Central memory CD8-positive, alpha-beta T cell (primary cell): Measurements from ENCODE around the gene DZIP1.
"Not testable (repeated sequence)": the region's sequence is repeated elsewhere in the genome, so short reads cannot be mapped to it uniquely, and the experiment has no call there.

Experiments
- ATAC-seq: fragments of 150-1000 bp; cut with Tn5 transposase; replicated peaks from 2 replicates; pipeline ENCODE4 v1.10.0; 2022; ENCODE audit warnings: mild to moderate bottlenecking, moderate FRiP score, moderate number of reproducible peaks; ENCODE audit not compliant: poor library complexity, severe bottlenecking; ENCODE audit errors: extremely low read depth
- DNase-seq, 2 donors: peaks; one replicate each; pipeline ENCODE4 v3.0.0; 2021; ENCODE audit warnings: low spot score in 2 of 2
- H3K27ac Mint-ChIP-seq: one replicate; pipeline ENCODE4 v1.8.0; 2022; ENCODE audit warnings: low read depth, mild to moderate bottlenecking, moderate library complexity, mixed read lengths
- H3K27me3 Mint-ChIP-seq: one replicate; pipeline ENCODE4 v1.8.0; 2022; ENCODE audit warnings: mixed read lengths
- H3K36me3 Mint-ChIP-seq: one replicate; pipeline ENCODE4 v1.8.0; 2022; ENCODE audit warnings: mild to moderate bottlenecking, moderate library complexity, mixed read lengths; ENCODE audit not compliant: insufficient read depth
- H3K4me1 Mint-ChIP-seq: one replicate; pipeline ENCODE4 v1.8.0; 2022; ENCODE audit warnings: mixed read lengths
- H3K4me3 Mint-ChIP-seq: one replicate; pipeline ENCODE4 v1.8.0; 2022; ENCODE audit warnings: mild to moderate bottlenecking, moderate library complexity, mixed read lengths
- H3K9me3 Mint-ChIP-seq: one replicate; pipeline ENCODE4 v1.8.0; 2022; ENCODE audit warnings: mixed read lengths

Gene DZIP1

DNA sequence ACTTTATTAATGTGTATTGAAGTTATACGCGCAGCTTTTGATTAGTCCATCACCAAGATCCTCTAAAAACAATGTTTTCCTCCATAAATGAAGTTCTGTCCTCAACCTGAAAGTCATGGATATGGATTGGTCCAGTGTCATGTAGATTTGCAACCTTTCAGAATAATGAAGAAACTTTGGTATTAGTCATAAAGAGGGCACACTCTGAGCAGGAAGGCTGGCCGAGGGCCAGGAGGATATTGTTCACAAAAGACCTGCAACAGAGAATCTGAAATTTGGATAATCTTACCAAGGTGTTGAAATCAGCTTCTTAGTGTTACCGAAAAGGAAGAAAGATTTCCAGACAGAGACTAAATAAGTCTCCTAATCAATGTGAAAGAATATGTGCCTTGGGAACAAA lies 71.3 kb downstream of the DZIP1 start:
- H3K4me1 Mint-ChIP-seq: no peaks in the 10 kb centered on the region
- H3K9me3 Mint-ChIP-seq: no peaks in the 10 kb centered on the region
- DNase-seq (no peak), ATAC-seq (no peak)
- H3K36me3 Mint-ChIP-seq: no peaks in the 10 kb centered on the region
- H3K27me3 Mint-ChIP-seq: peaks cover 71% of the 10 kb centered on the region
- H3K4me3 Mint-ChIP-seq: no peak overlapping the region
- no peak overlapping the region for H3K27ac Mint-ChIP-seq

GRCh38 chr13:95571941-95572340 lies 72.6 kb downstream of the DZIP1 start:
- Mint-ChIP-seq H3K9me3 (no peaks in the 10 kb centered on the region), H3K4me3 (no peak overlapping the region), H3K27ac (no peak overlapping the region), H3K36me3 (no peaks in the 10 kb centered on the region), H3K27me3 (peaks cover 78% of the 10 kb centered on the region), H3K4me1 (no peaks in the 10 kb centered on the region)
- DNase-seq (no peak), ATAC-seq (no peak)

DNA sequence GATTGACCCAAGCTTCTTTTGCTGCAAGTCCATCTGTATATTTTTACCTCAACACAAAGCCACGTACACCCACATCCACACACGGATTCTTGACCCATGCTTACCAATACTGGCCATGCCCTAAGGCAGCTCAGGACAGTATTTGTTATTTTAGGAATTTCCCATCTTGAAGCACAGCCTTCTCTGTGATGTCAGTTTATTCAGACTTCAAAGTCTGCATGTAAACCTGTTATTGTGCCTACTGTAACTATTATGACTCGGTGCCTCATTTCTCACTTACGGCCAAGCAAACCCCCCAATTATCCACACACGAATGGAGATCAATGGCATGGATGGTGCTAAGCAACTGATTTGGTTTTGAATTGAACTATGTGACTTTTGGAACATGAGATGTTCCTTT lies 74.5 kb downstream of the DZIP1 start:
- peaks cover 75% of the 10 kb centered on the region for H3K27me3 Mint-ChIP-seq
- no peaks in the 10 kb centered on the region for H3K36me3 Mint-ChIP-seq
- DNase-seq (no peak), ATAC-seq (no peak)
- no peaks in the 10 kb centered on the region for H3K9me3 Mint-ChIP-seq
- H3K4me1 Mint-ChIP-seq: no peaks in the 10 kb centered on the region
- no peak overlapping the region for H3K4me3 Mint-ChIP-seq
- no peak overlapping the region for H3K27ac Mint-ChIP-seq

DNA sequence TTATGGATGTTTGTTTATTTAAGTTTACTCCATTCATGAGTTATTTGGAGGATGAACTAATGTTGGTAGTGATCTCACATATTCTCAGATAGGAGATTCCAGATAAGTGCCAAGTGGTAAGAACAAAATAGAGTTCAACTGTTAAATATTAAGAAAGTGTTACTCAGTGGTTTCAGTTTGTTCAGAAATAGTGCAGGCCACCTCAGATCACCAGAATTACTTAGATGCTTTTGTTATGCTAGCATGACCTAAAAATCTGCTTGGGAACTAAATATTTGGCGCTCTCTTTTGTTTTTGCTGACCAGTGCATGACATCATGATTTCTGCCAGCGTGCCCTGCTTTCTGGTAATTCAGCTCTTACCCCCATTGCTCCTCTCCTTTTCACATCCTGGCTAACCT lies 76.4 kb downstream of the DZIP1 start:
- DNase-seq: no peak
- Mint-ChIP-seq H3K36me3 (peaks cover 2% of the 10 kb centered on the region), H3K4me3 (no peak overlapping the region), H3K27ac (no peak overlapping the region), H3K4me1 (no peaks in the 10 kb centered on the region), H3K9me3 (no peaks in the 10 kb centered on the region), H3K27me3 (peaks cover 83% of the 10 kb centered on the region)
- ATAC-seq: no peak

GRCh38 chr13:95565758-95566157 lies 78.7 kb downstream of the DZIP1 start:
- not testable (repeated sequence) for H3K36me3 Mint-ChIP-seq, H3K4me1 Mint-ChIP-seq, ATAC-seq, H3K4me3 Mint-ChIP-seq, H3K27ac Mint-ChIP-seq, H3K9me3 Mint-ChIP-seq, DNase-seq
- H3K27me3 Mint-ChIP-seq: peaks cover 72% of the 10 kb centered on the region

DNA sequence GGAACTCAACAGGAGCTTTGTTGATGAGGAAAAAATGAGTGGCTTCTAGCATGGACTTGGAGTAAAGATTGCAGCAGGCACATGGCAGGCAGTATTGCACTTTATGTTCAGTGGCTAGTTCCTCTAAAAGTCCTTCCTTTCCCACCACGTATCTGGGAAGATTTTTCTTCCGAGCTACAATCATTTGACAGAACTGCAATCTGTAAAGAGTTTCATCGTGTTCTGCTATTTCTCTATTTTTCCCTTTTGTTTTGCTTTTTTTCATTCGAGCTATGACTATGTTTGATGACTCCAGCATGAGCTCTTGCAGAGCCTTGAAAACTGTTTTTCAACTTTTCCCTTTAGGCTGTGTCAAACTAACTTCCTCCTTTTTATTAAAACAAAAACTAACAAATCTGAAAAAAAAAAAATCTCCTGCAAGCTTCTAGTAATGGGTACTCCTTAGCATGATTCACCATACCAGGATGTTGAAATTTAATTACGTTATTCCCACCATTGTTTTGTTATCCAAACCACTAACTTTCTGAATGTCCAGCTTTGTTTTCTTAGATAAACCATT lies 79.7 kb downstream of the DZIP1 start:
- Mint-ChIP-seq H3K27ac (no peak overlapping the region), H3K27me3 (peaks cover 72% of the 10 kb centered on the region), H3K9me3 (no peaks in the 10 kb centered on the region), H3K36me3 (peaks cover 2% of the 10 kb centered on the region), H3K4me3 (no peak overlapping the region), H3K4me1 (peaks cover 5% of the 10 kb centered on the region)
- DNase-seq (no peak), ATAC-seq (no peak)

DNA sequence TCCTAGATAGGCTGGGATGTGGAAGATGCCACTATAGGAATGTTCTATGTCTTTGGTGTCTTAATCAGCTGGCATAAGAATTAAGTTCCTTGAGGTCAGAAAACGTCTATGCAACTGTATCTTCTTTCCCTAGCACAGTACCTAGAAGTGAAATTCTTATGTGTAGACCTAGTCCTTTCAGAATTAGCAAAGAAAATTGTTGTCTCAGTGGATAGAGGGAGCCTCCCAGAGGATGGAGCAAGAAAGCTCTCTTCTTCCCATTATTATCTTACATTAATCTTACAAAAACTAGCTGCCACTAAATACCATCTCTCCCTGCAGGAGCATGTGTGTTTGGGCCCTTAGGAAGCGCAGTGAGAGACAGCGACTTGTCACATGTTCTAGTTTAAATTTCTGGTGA lies 80.4 kb downstream of the DZIP1 start:
- Mint-ChIP-seq H3K4me1 (peaks cover 5% of the 10 kb centered on the region), H3K27me3 (peaks cover 72% of the 10 kb centered on the region), H3K9me3 (no peaks in the 10 kb centered on the region), H3K4me3 (no peak overlapping the region), H3K27ac (no peak overlapping the region), H3K36me3 (peaks cover 2% of the 10 kb centered on the region)
- DNase-seq (no peak), ATAC-seq (no peak)

- Mint-ChIP-seq H3K9me3 (no peaks in the 10 kb centered on the region), H3K4me1 (peaks cover 5% of the 10 kb centered on the region), H3K36me3 (peaks cover 2% of the 10 kb centered on the region), H3K4me3 (no peak overlapping the region), H3K27me3 (peaks cover 67% of the 10 kb centered on the region), H3K27ac (no peak overlapping the region)
- no peak for DNase-seq
- ATAC-seq: no peak
Measured at GRCh38 chr13:95560387-95560786, 84.1 kb downstream of the DZIP1 start.

DNA sequence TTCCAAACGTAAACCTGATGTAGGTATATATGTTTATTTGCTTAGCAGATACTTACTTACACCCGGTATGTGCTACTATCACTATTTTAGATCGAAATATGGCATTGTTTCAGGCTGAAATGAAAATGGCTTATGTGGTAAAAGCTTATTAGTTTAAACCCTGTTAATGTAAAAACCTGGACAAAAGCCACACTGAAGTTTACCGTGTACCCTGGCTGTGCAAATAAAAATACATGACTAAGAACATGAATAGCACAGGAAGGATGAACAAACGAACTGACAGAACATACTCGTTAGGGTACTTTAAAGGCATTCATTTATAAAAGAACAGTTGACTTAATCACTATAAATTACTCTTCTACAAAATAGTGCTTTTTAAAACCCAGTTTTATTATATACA lies 85.4 kb downstream of the DZIP1 start:
- peaks cover 73% of the 10 kb centered on the region for H3K27me3 Mint-ChIP-seq
- no peak for ATAC-seq
- no peak overlapping the region for H3K4me3 Mint-ChIP-seq
- H3K9me3 Mint-ChIP-seq: no peaks in the 10 kb centered on the region
- H3K27ac Mint-ChIP-seq: no peak overlapping the region
- no peak for DNase-seq
- peaks cover 5% of the 10 kb centered on the region for H3K4me1 Mint-ChIP-seq
- H3K36me3 Mint-ChIP-seq: no peaks in the 10 kb centered on the region

- no peak for ATAC-seq
- no peak for DNase-seq
- peaks cover 5% of the 10 kb centered on the region for H3K4me1 Mint-ChIP-seq
- H3K4me3 Mint-ChIP-seq: no peak overlapping the region
- no peaks in the 10 kb centered on the region for H3K9me3 Mint-ChIP-seq
- H3K36me3 Mint-ChIP-seq: no peaks in the 10 kb centered on the region
- no peak overlapping the region for H3K27ac Mint-ChIP-seq
- peaks cover 70% of the 10 kb centered on the region for H3K27me3 Mint-ChIP-seq
Measured at GRCh38 chr13:95557013-95557412, 87.5 kb downstream of the DZIP1 start.

GRCh38 chr13:95553581-95554385 lies 90.7 kb downstream of the DZIP1 start:
- ATAC-seq: no peak

DNA sequence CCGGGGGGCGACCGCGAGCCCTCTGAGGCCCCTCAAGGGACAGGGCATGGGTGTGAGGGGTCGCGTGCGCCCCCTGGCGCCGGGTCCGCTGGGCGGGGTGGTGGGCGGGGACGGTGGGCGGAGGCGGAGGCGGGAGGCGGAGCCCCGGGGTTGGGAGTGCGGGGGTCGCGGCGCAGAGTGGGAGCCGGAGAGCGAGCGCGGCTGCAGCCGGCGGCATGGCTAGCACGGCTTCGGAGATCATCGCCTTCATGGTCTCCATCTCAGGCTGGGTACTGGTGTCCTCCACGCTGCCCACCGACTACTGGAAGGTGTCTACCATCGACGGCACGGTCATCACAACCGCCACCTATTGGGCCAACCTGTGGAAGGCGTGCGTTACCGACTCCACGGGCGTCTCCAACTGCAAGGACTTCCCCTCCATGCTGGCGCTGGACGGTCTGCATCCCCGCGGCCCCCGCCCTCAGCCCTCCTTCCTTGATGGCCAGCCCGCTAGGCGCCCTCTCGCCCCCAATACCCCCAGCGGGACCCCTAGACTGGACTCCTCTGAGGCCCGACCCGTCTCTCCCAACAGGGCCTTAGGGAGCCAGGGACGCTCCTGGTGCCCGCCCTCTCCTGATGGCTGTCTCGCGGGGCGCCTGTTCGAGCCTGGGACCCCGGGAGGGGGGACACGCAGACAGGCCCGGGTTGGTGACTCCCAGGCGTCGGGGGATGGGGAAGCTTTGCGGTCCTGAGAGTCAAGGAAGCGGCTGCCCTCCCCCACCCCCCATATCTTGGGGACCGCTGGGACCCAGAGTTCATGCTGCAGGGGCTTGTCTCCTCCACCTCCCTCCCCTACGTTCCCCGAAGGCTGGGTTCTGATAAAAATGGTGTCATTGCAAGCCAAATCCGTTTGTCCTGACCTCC lies 91.7 kb downstream of the DZIP1 start, which contains the start of gene CLDN10:
TSS of gene CLDN10 (plus strand) at position 182 of the 903 bp plus-strand sequence. CDS start at position 216, 34 bp downstream.
- no peak within 1 kb of the TSS for H3K27ac Mint-ChIP-seq
- peaks cover 74% of the 10 kb centered on the region for H3K27me3 Mint-ChIP-seq
- ATAC-seq (no peak), DNase-seq (no peak)
- no peaks in the 10 kb centered on the region for H3K9me3 Mint-ChIP-seq
- H3K4me3 Mint-ChIP-seq: peak within 1 kb of the TSS; percentile 27
- H3K4me1 Mint-ChIP-seq: no peaks in the 10 kb centered on the region
- no peaks in the 10 kb centered on the region for H3K36me3 Mint-ChIP-seq

More at GRCh38 chr13:95553581-95554385, 90.7 kb downstream of the DZIP1 start:
- Mint-ChIP-seq H3K4me3 (peak overlapping the region; percentile 27), H3K4me1 (no peaks in the 10 kb centered on the region), H3K27ac (no peak overlapping the region), H3K36me3 (no peaks in the 10 kb centered on the region), H3K27me3 (peaks cover 74% of the 10 kb centered on the region), H3K9me3 (no peaks in the 10 kb centered on the region)
- no peak for DNase-seq
